Heart right ventricle (tissue), 16 donors: ENCODE measurements around the gene CDH23. TPM values are rescaled to one million over a fixed set of nuclear protein-coding genes. Genes with fewer than 3 reads are reported as not detected.
"Not testable (repeated sequence)": the region's sequence is repeated elsewhere in the genome, so short reads cannot be mapped to it uniquely, and the experiment has no call there.

Experiments
- ATAC-seq, 8 donors: fragments of 200-7000 bp; cut with Tn5 transposase; one replicate each; pipeline ENCODE4 v1.9.1; 2020; ENCODE audit warnings: mild to moderate bottlenecking in 8 of 8, moderate library complexity in 8 of 8, moderate number of reproducible peaks in 1 of 8
- DNase-seq, 2 donors: peaks; one replicate each; pipeline ENCODE4 v3.0.0-alpha.2; 2020
- H3K27ac ChIP-seq, 10 donors: fragments of 200-600 bp; sonication (generic) in 2 of 10; one replicate each; pipeline versions ENCODE4 v1.5.0 to v1.8.0; 2020 to 2022; ENCODE audit warnings: mild to moderate bottlenecking in 3 of 10
- H3K27me3 ChIP-seq, 7 donors: fragments of 200-600 bp; one replicate each; pipeline ENCODE4 v1.8.0; 2021 to 2022; ENCODE audit warnings: mild to moderate bottlenecking in 2 of 7
- H3K36me3 ChIP-seq, 9 donors: fragments of 200-600 bp; sonication (generic) in 1 of 9; one replicate each; pipeline versions ENCODE4 v1.5.0 to v1.8.0; 2020 to 2022; ENCODE audit warnings: mild to moderate bottlenecking in 2 of 9
- H3K4me1 ChIP-seq, 9 donors: fragments of 200-600 bp; sonication (generic) in 1 of 9; one replicate each; pipeline versions ENCODE4 v1.5.0 to v1.8.0; 2020 to 2022; ENCODE audit warnings: mild to moderate bottlenecking in 4 of 9
- H3K4me3 ChIP-seq, 10 donors: fragments of 200-600 bp; sonication (generic) in 2 of 10; one replicate each; pipeline versions ENCODE4 v1.5.0 to v1.8.0; 2020 to 2022; ENCODE audit warnings: mild to moderate bottlenecking in 7 of 10, moderate library complexity in 2 of 10
- H3K9me3 ChIP-seq, 11 donors: fragments of 200-600 bp in 10 of 11; sonication (generic) in 2 of 11; one replicate each; pipeline versions ENCODE4 v1.5.0 to v1.8.0; 2013 to 2022; ENCODE audit warnings: mild to moderate bottlenecking in 2 of 11, control low read depth in 1 of 11, moderate library complexity in 1 of 11
- WGBS, 2 donors: extraction: QIAGEN DNeasy Blood & Tissue Kit; methylation state at CpG; one replicate each; pipeline ENCODE4 v1.1.7; 2013; ENCODE audit warnings: inconsistent platforms in 1 of 2; 5-methylcytosine and 5-hydroxymethylcytosine counted together
- intact Hi-C, 10 donors: fragments of 100-400 bp; cut with DNase I; formaldehyde crosslinking; loops; one replicate each; pipeline versions ENCODE4 v1.11.1 to v1.14.2; 2022
- polyA plus RNA-seq, 2 donors: library from polyadenylated mRNA; stranded (reverse); fragments of 200-250 nt; gene quantifications; one replicate each; pipeline ENCODE4 v1.2.3, GENCODE V29; 2013
- total RNA-seq, 10 donors: library from RNA; stranded (reverse); fragmentation: NEBNext Ultra II Directional in 3 of 10; extraction: Animal tissue kit (Norgen Biotek cat#: 25700) in 3 of 10; gene quantifications; one replicate each; pipeline versions ENCODE4 v1.2.1 to v1.2.4, GENCODE V29; 2021 to 2023
- TF ChIP-seq, protein P1 (sequence below), 9 donors: fragments of 200-600 bp; sonication (generic) in 2 of 9; IDR thresholded peaks; one replicate each; pipeline versions ENCODE4 v1.5.0 to v1.8.0; 2021 to 2022; ENCODE audit warnings: antibody characterized with exemption in 9 of 9, mild to moderate bottlenecking in 5 of 9, moderate library complexity in 1 of 9
- donor health status: Arrhythmogenic right ventricular cardiomyopathy.
- donor health status: ischemic (EF 13 %, LVEDD 7.1; RV severe dilation, severe dysfunction).
- donor health status: healthy with polysubstance abuse.
- donor health status: DM: no; HTN: yes; CAD: no.
- donor health status: DM: no; HTN: no; CAD: no.
- donor health status: ischemic (EF 25% LVEDD 6.9; RV normal size, moderate dysfunction).
- donor health status: ischemic (EF 25% LVEDD 5.7; RV mildly dilated, moderate dysfunction).
- donor health status: healthy.
- donor health status: DM: yes; HTN: yes; CAD: no.
- donor health status: Ischemic cardiomyopathy.
- donor health status: ischemic (EF 35%, LVEDD 5.7; RV mildly dilated, moderate dysfunction).
- donor health status: nonischemic (EF 11% LVEDD 7.7; RV severe dilation, severe dysfunction).
- donor health status: DM: yes; HTN: yes; CAD: no.
- donor health status: PGD.
- donor health status: ischemic (EF 29% LVEDD 5.4; RV normal size, mild dysfunction).
- donor health status: nonischemic (EF 23%, LVEDD 6.1; RV moderate dilation, normal function).

CDH23 gene
- total and polyA plus RNA-seq, 12 donors, result 1.1 to 7.7 (median 4.6) TPM

GRCh38 chr10:71599518-71599917, 202.8 kb downstream of the CDH23 start:
- Histone ChIP-seq H3K4me1 (peaks cover 0 to 41% (median 13%) of the 10 kb centered on the region in 9 donors), H3K36me3 (no peaks in the 10 kb centered on the region), H3K27me3 (no peaks in the 10 kb centered on the region), H3K9me3 (no peaks in the 10 kb centered on the region), H3K4me3 (no peak overlapping the region), H3K27ac (peak overlapping the region in 1 of 10 donors; percentile 92)
- DNase-seq (no peak), ATAC-seq (no peak)
- intact Hi-C loops, result no loop called here
- WGBS, 2 donors, result 79 to 95% methylated on average over 2 of the region's 2 CpGs
- TF ChIP-seq, protein P1, sequence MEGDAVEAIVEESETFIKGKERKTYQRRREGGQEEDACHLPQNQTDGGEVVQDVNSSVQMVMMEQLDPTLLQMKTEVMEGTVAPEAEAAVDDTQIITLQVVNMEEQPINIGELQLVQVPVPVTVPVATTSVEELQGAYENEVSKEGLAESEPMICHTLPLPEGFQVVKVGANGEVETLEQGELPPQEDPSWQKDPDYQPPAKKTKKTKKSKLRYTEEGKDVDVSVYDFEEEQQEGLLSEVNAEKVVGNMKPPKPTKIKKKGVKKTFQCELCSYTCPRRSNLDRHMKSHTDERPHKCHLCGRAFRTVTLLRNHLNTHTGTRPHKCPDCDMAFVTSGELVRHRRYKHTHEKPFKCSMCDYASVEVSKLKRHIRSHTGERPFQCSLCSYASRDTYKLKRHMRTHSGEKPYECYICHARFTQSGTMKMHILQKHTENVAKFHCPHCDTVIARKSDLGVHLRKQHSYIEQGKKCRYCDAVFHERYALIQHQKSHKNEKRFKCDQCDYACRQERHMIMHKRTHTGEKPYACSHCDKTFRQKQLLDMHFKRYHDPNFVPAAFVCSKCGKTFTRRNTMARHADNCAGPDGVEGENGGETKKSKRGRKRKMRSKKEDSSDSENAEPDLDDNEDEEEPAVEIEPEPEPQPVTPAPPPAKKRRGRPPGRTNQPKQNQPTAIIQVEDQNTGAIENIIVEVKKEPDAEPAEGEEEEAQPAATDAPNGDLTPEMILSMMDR (IDR thresholded peaks at IDR 0.05), result no peak

DNA sequence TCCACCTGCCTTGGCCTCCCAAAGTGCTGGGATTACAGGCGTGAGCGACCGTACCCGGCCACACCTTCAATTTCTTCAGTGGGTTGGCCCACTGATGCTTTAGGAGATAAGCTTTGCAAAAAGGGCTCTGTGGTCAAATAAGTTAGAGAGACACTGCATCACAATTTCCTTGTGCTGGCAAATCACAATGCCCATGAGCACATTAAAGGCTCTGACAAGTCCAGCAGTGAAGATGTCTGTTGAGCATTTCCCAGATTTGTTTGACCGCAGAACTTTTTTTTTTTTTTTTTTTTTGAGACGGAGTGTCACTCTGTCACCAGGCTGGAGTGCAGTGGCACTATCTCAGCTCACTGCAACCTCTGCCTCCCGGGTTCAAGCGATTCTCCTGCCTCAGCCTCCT, 203.5 kb downstream of the CDH23 start:
- H3K27me3 ChIP-seq, DNase-seq, ATAC-seq, H3K4me3 ChIP-seq, H3K36me3 ChIP-seq, H3K9me3 ChIP-seq: not testable (repeated sequence)
- H3K4me1 ChIP-seq, result peaks cover 0 to 41% (median 13%) of the 10 kb centered on the region in 9 donors
- H3K27ac ChIP-seq, result peak overlapping the region in 1 of 10 donors; percentile 31
- intact Hi-C loops, result loop anchor here in 3 of 10 donors (10.0 kb wide), 4 partner anchors 115 to 285 kb away; partner anchors contain the start of genes CDH23 (in 1 of the 3) and SLC29A3 (in 1 of the 3)
- WGBS, 2 donors, result 97 to 98% methylated on average over 8 of the region's 8 CpGs

DNA sequence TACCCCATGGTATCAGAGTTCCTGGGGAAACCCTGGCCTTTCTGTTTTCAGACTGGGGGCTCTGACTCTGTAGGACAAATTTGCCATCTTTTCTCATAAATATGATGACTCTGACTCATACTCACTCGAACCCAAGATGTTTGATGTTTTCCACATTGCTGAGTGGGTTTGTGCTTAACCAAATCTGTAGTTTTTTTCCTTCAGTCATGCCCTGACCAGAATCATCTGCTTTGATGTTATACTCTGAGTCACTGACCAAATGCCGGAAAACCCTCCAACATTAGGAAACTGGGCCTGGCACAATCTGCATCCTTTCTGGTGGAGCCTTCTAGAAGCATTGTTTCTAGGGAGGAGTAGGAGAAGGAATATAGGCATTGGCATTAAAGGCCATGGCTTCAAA, 204.1 kb downstream of the CDH23 start:
- TF ChIP-seq, protein P1 (IDR thresholded peaks at IDR 0.05), result no peak
- no peak for ATAC-seq
- H3K4me1 ChIP-seq, result peaks cover 0 to 41% (median 13%) of the 10 kb centered on the region in 9 donors
- H3K27ac ChIP-seq, result peak overlapping the region in 1 of 10 donors; percentile 31
- H3K36me3 ChIP-seq, result no peaks in the 10 kb centered on the region
- H3K4me3 ChIP-seq, result no peak overlapping the region
- intact Hi-C loops, result loop anchor here in 3 of 10 donors (10.0 kb wide), 4 partner anchors 116 to 286 kb away; partner anchors contain the start of genes CDH23 (in 1 of the 3) and SLC29A3 (in 1 of the 3)
- no peaks in the 10 kb centered on the region for H3K27me3 ChIP-seq
- WGBS, 2 donors, result 74 to 78% methylated on average over 2 of the region's 2 CpGs
- no peak for DNase-seq
- H3K9me3 ChIP-seq, result no peaks in the 10 kb centered on the region

- H3K9me3 ChIP-seq, result no peaks in the 10 kb centered on the region
- no peak overlapping the region for H3K4me3 ChIP-seq
- intact Hi-C loops, result loop anchor here in 3 of 10 donors (10.0 kb wide), 4 partner anchors 116 to 286 kb away; partner anchors contain the start of genes CDH23 (in 1 of the 3) and SLC29A3 (in 1 of the 3)
- DNase-seq, result no peak
- no peaks in the 10 kb centered on the region for H3K27me3 ChIP-seq
- ATAC-seq, result no peak
- WGBS, 2 donors, result 86% methylated on average over 5 of the region's 5 CpGs
- H3K4me1 ChIP-seq, result peaks cover 0 to 41% (median 13%) of the 10 kb centered on the region in 9 donors
- no peaks in the 10 kb centered on the region for H3K36me3 ChIP-seq
- H3K27ac ChIP-seq, result no peak overlapping the region
- TF ChIP-seq, protein P1 (IDR thresholded peaks at IDR 0.05), result no peak
Measured at GRCh38 chr10:71601273-71601672, 204.6 kb downstream of the CDH23 start.

- Histone ChIP-seq H3K4me1 (peaks cover 0 to 30% (median 6%) of the 10 kb centered on the region in 9 donors), H3K27me3 (no peaks in the 10 kb centered on the region), H3K27ac (no peak overlapping the region), H3K9me3 (no peaks in the 10 kb centered on the region), H3K4me3 (no peak overlapping the region), H3K36me3 (no peaks in the 10 kb centered on the region)
- intact Hi-C loops, result loop anchor here in 3 of 10 donors (10.0 kb wide), 4 partner anchors 118 to 288 kb away; partner anchors contain the start of genes CDH23 (in 1 of the 3) and SLC29A3 (in 1 of the 3)
- DNase-seq (no peak), ATAC-seq (no peak)
- 57 to 75% methylated on average over 7 of the region's 7 CpGs for WGBS, 2 donors
- TF ChIP-seq, protein P1 (IDR thresholded peaks at IDR 0.05), result no peak
Measured at GRCh38 chr10:71603150-71603549, 206.4 kb downstream of the CDH23 start.
